ENCODE results near the gene VRK1. TPM values are rescaled to one million over a fixed set of nuclear protein-coding genes. Genes with fewer than 3 reads are reported as not detected.

VRK1 gene
- polyA plus RNA-seq, 3 donors: 5.5 to 14.3 (median 13.2) TPM

- H3K4me3 Mint-ChIP-seq: no peak overlapping the region
Measured at GRCh38 chr14:96826818-96827217, 29.6 kb downstream of the VRK1 start.

GRCh38 chr14:96827290-96827689 lies 30.1 kb downstream of the VRK1 start:
- H3K27ac Mint-ChIP-seq: no peak overlapping the region
- peaks cover 0 to 6% (median 2%) of the 10 kb centered on the region in 7 donors for H3K9me3 Mint-ChIP-seq
- 96% methylated on average over 2 of the region's 3 CpGs for WGBS (ENCODE audit: insufficient coverage)

More at GRCh38 chr14:96826818-96827217, 29.6 kb downstream of the VRK1 start:
- H3K36me3 Mint-ChIP-seq: peaks cover 6 to 15% of the 10 kb centered on the region in 2 donors
- Histone ChIP-seq H3K79me2 (ENCODE audit: insufficient read depth, low read length) (peaks cover 100% of the 10 kb centered on the region), H3K9me3 (replicated peaks in 1 of 2; ENCODE audit: control insufficient read depth in 1 of 2, insufficient read depth in 1 of 2, low read length in 2 of 2) (no peaks in the 10 kb centered on the region), H3K4me1 (ENCODE audit: control insufficient read depth in 1 of 2, insufficient read depth in 2 of 2, low read length in 2 of 2) (peaks cover 0 to 12% of the 10 kb centered on the region in 2 donors), H4K20me1 (ENCODE audit: insufficient read depth, low read length) (no peaks in the 10 kb centered on the region), H3K4me3 (replicated peaks in 1 of 3; ENCODE audit: low read depth in 2 of 3, low read length in 3 of 3) (no peak overlapping the region), H3K4me2 (replicated peaks; ENCODE audit: extremely low read depth, low read length, poor library complexity, severe bottlenecking) (no peak overlapping the region), H3K27ac (ENCODE audit: low read depth in 1 of 2, low read length in 2 of 2) (peak overlapping the region in 1 of 2 donors; percentile 28), H3K36me3 (replicated peaks in 1 of 2; ENCODE audit: control insufficient read depth in 1 of 2, insufficient read depth in 2 of 2, low read length in 2 of 2) (peaks cover 0 to 3% of the 10 kb centered on the region in 2 donors), H3K27me3 (ENCODE audit: control insufficient read depth in 2 of 2, insufficient read depth in 2 of 2, low read length in 2 of 2) (no peaks in the 10 kb centered on the region), H2AFZ (ENCODE audit: insufficient read depth, low read depth, low read length, poor library complexity, severe bottlenecking) (no peak overlapping the region), H3K9ac (ENCODE audit: insufficient read depth, low read length, poor library complexity, severe bottlenecking) (no peak overlapping the region)
- H3K27ac Mint-ChIP-seq: peak overlapping the region in 1 of 7 donors; percentile 16
- no CpG with 5 or more reads among the region's 2 CpGs for WGBS (ENCODE audit: insufficient coverage)
- intact Hi-C loops (cut with micrococcal nuclease): no loop called here
- DNase-seq: no peak
- peaks cover 21% of the 10 kb centered on the region for H3K4me1 Mint-ChIP-seq
- no peak for TF ChIP-seq CTCF (IDR thresholded peaks at IDR 0.05)
- peaks cover 0 to 6% (median 2%) of the 10 kb centered on the region in 7 donors for H3K9me3 Mint-ChIP-seq
- peaks cover 0 to 2% (median 2%) of the 10 kb centered on the region in 3 donors for H3K27me3 Mint-ChIP-seq (ENCODE audit: low read depth in 3 of 3)

More at GRCh38 chr14:96827290-96827689, 30.1 kb downstream of the VRK1 start:
- H3K9ac ChIP-seq (ENCODE audit: insufficient read depth, low read length, poor library complexity, severe bottlenecking): no peak overlapping the region
- Mint-ChIP-seq H3K4me3 (no peak overlapping the region), H3K27me3 (ENCODE audit: low read depth in 3 of 3) (peaks cover 0 to 2% (median 2%) of the 10 kb centered on the region in 3 donors), H3K36me3 (peaks cover 6 to 15% of the 10 kb centered on the region in 2 donors), H3K4me1 (peaks cover 21% of the 10 kb centered on the region)
- H3K27ac ChIP-seq (ENCODE audit: low read depth in 1 of 2, low read length in 2 of 2): no peak overlapping the region
- TF ChIP-seq CTCF (IDR thresholded peaks at IDR 0.05): no peak
- DNase-seq: no peak
- H3K79me2 ChIP-seq (ENCODE audit: insufficient read depth, low read length): peaks cover 100% of the 10 kb centered on the region
- H3K36me3 ChIP-seq (replicated peaks in 1 of 2; ENCODE audit: control insufficient read depth in 1 of 2, insufficient read depth in 2 of 2, low read length in 2 of 2): peaks cover 0 to 3% of the 10 kb centered on the region in 2 donors
- H4K20me1 ChIP-seq (ENCODE audit: insufficient read depth, low read length): no peaks in the 10 kb centered on the region
- H3K4me3 ChIP-seq (replicated peaks in 1 of 3; ENCODE audit: low read depth in 2 of 3, low read length in 3 of 3): no peak overlapping the region
- H3K27me3 ChIP-seq (ENCODE audit: control insufficient read depth in 2 of 2, insufficient read depth in 2 of 2, low read length in 2 of 2): no peaks in the 10 kb centered on the region
- peaks cover 0 to 12% of the 10 kb centered on the region in 2 donors for H3K4me1 ChIP-seq (ENCODE audit: control insufficient read depth in 1 of 2, insufficient read depth in 2 of 2, low read length in 2 of 2)
- intact Hi-C loops (cut with micrococcal nuclease): no loop called here
- H3K9me3 ChIP-seq (replicated peaks in 1 of 2; ENCODE audit: control insufficient read depth in 1 of 2, insufficient read depth in 1 of 2, low read length in 2 of 2): no peaks in the 10 kb centered on the region
- H3K4me2 ChIP-seq (replicated peaks; ENCODE audit: extremely low read depth, low read length, poor library complexity, severe bottlenecking): no peak overlapping the region
- H2AFZ ChIP-seq (ENCODE audit: insufficient read depth, low read depth, low read length, poor library complexity, severe bottlenecking): no peak overlapping the region

Measured in CD14-positive monocyte (primary cell).